GM21786 (cell line): ENCODE measurements around the gene RGSL1.
"Not testable (repeated sequence)": the region's sequence is repeated elsewhere in the genome, so short reads cannot be mapped to it uniquely, and the experiment has no call there.

Source experiments
- ATAC-seq: cut with Tn5 transposase; IDR thresholded peaks from one replicate; pipeline ENCODE4 v1.9.1; 2021; ENCODE audit not compliant: unreplicated experiment

RGSL1 gene

DNA sequence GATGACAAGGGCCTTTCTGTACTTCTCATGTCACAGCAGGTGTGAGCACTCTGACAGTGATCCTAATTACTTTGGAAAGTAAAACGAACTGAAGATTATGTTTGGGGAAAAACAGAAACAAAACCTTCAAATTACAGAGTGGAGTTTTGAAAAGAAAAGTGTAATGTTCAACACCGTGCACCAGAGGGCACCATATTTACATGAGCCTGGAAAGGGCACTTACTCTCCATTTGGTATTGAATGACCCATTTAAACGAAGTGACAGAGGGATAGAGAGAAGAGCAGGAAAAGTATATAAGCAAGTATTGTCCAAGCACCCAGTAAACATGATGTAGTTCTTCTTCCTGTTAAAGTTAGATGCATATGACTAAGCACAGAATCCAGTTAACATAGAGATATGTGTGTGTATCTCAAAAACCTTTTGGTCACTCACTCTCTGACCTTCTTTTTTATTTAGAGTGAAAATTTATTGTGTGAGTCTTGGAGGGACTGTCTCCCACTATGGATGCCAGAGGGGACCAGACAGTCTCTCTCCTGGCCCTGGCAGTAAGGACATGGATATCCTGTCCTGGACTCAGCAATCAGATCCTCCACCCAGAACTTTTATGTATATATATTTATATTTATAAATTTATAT, 3.8 kb upstream of the RGSL1 start:
- peak; percentile 66 for ATAC-seq

DNA sequence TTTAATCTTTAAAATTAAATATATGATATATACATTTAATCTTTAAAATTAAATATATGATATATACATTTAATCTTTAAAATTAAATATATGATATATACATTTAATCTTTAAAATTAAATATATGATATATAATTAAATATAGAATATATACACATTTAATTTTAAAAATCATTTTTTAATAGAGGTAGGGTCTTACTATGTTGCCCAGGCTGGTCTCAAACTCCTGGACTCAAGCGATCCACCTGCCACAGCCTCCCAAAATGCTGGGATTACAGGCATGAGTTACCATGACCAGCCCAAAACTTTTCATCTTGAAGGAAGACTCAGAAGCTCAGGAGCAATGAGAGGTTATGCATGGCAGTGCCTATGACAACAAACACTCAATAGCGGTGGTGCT, 2.8 kb upstream of the RGSL1 start:
- not testable (repeated sequence) for ATAC-seq

DNA sequence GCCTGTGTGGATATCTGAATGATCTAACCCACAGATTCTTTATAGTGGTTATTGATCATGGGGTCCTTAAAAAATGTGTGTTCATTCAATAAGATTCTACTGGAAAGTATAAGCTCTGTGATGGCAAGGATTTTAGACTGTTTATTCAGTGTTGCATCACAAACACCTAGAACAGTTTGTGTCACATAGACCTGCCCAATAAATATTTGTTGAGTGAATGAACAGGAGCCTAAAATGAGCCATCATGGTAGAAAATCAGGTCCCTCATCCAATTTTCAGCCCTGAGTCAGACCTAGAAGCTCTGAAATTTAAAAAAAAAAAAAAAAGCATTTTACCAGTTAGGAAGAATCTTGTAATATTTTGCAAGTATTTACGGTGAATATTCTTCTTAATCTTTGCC, 2.3 kb upstream of the RGSL1 start:
- ATAC-seq = no peak

DNA sequence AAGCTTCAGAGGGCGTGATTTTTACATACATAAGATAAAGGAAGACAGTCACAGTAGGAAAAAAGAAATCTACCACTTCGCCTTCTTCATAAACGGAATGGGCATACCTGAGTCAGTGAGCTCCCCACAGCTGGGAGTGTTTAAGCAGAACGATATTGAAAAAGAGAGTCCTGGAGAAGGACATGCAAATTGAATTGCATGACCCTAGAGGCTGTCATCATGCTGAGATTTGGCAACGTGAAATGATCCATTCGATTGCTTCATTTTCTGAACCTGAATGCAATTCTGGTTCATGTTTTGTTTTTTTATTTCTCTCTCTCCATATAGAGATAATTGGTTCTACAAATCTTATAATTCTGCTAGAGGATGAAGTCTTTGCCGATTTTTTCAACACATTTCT, 3.7 kb downstream of the RGSL1 start:
- ATAC-seq = no peak

DNA sequence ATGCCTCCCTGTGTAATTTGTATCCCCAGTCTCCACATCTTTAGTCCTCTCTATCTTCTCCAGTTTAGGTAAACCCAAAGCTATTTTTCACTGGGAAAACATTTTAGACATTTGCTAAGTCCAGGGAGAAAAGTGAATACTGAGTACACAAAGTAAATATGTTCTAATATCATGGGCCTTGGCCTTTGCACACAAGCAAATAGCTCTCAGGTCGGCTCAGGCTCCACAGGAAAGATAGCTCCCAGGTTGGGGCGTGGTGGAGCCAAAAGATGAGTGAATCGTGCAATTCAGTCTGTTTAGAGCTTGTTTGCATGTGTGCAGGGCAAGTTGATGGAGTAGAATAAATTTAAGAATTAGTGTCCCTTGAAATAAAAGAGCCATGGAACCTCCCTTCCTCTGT, 7.9 kb downstream of the RGSL1 start:
- ATAC-seq = no peak

DNA sequence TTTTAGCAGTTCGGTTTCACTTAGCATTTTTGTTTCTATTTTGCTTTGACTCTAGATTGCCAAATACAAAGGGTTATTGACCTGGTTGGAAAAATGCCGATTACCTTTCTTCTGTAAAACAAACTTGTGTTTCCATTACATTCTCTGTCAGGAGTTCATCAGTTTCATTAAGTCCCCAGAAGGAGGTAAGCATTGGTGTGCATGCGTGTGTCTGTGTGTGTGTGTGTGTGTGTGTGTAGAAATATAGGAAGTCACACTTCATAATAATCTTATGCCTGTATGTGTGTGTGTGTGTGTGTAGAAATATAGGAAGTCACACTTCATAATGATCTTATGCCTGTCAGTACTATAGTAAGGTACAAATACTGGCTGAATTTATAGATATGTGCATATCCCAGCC, 10.0 kb downstream of the RGSL1 start:
- no peak for ATAC-seq

DNA sequence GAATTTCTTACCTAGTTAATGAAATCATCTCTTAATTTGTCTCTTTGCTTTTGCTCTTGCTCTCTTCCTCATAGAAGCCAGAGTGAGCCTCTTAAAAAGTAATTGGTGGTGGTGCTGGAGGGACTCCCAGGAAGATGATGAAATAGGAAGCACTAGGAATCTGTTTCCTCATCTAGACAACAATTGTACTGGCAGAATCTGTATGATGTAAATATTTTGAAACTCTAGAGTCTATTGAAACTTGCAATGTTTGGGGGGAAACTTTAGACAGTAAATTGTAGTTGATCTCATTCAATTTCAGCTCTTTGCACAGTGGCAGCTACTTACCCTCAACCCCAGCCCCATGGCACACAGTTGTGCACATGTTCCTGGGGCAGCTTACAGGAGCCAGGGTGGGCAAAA, 10.6 kb downstream of the RGSL1 start:
- ATAC-seq = no peak

DNA sequence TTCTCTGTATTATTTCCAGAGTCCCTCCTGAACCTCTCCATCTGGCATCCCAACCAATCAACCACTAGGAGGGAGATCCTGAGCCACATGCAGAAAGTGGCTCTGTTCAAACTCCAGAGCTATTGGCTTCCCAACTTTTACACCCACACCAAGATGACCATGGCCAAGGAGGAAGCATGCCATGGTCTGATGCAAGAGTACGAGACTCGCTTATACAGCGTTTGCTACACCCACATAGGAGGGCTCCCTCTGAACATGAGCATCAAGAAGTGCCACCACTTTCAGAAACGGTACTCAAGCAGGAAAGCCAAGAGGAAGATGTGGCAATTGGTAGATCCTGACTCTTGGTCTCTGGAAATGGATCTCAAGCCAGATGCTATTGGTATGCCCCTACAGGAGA, 23.6 kb downstream of the RGSL1 start:
- no peak for ATAC-seq

DNA sequence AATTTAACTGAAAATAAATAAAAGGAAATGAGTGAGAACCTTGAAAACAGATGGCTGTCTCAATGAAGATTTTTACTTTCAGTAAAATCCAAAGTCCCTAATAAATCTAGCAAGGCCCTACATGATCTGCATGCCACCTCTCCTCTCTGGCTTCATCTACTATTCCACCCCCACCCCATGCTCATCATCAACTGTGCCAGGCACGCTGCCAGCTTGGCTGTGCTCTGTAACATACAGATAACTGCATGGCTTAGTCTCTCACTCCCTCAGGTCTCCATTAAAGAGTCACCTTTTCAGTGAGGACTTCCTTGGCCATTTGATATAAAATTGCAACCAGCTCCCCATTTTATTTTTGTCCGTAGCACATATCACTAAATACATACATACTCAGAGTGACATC, 26.7 kb downstream of the RGSL1 start:
- ATAC-seq = no peak

DNA sequence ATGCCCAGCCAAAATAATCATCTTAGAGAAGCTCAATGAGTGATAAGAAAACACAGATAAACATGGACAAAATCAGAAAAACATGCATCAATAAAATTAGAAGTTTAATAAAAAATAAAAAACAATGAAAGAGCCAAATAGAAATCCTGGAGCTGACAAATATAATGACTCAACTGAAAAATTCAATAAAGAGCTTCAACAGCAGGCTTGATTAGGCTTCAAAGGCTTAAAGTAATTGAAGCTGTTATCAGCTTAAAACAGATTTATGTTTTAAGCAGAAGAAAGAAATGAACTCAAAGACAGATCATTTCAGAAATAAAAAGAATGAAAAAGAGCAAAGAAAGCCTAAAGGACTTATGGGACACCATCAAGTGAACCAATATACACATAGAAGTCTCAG, 28.3 kb downstream of the RGSL1 start:
- no peak for ATAC-seq

DNA sequence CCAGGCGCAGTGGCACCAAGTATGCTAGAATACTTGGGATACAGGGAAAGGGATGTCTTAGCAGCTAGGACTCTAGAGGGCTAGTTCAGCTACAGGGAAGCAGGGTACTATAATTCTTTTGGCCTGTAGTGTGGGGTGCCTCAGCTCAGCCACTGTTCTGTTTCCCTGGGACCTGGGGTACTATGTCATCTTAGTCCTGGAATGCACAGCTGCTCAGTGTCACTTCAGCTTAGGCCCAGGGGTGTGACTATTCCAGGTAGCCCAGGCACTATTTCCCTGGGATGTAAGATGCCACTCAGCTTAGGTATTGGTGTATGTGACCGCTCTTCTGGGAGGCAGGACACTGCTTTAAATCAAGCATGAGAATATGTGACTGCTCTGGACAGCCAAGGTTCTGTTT, 34.1 kb downstream of the RGSL1 start:
- no peak for ATAC-seq

DNA sequence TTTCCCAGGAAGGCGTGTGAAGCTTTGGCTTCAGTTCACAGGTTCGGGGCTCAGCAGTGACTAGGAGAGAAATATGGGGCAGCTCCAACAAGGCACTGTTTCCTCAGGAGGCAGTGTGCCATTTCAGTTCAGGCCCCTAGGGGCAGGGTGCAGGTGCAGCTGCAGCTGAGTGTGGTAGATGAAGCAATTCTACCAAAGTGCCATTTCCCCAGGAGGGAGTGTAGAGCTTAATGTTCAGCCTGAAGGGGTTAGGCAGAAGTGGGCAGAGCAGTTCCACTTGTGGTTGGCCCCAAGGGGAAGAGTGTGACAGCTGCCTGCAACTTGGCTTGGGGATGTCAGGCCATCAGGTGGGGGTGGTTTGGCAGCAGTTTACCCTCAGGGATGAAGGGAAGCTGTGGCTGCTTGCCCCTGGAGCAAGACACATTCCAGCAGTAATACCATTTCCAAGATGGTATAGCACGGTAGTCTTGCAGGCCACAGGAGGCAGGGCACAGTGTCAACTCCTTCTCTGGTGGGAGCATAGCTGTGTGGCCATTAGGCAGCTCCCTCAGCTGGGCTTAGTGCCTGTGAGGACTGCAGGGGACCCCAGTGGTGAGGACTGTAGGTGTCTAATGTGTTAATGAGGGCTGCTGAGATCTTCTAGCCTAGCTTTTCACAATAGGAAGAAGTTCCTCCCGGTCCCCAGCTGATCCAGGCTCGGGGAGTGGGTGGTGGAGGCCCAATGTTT, 34.7 kb downstream of the RGSL1 start:
- ATAC-seq = peak; percentile 97

DNA sequence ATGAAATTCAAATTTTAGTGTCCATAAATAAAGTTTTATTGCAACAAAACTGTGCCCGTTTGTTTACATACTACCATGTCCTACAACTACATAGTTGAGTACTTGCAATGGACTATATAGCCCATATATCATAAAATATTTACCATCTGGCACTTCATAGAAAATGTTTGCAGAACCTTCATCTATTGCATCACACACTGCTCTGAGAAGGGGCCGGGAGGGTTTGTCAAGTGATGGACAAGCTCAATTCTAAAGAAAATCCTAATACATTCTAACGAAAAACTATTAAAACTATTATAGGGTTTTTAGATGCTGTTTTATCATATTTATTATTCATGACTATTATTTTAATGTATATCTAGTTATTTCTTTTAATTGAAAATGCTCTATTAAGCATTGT, 35.9 kb downstream of the RGSL1 start:
- no peak for ATAC-seq

DNA sequence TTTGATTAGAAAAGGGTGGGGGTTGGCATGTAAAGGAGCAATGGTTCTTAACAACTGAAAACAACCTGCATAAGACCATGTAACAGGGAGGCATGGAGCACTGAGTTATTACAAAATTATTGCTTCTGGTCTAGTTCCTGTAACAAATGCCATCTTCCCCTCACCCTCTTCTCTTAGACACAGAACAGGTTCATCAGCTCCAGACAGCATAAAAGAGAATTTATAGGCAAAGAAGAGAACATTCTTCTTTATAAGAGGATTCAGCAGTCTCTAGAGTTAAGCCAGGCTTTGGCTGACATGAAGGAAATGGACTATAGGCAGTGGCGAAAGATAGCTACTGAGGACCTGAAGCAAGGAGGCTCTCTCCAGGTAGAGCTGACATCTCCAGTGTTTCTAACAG, 38.9 kb downstream of the RGSL1 start:
- no peak for ATAC-seq

DNA sequence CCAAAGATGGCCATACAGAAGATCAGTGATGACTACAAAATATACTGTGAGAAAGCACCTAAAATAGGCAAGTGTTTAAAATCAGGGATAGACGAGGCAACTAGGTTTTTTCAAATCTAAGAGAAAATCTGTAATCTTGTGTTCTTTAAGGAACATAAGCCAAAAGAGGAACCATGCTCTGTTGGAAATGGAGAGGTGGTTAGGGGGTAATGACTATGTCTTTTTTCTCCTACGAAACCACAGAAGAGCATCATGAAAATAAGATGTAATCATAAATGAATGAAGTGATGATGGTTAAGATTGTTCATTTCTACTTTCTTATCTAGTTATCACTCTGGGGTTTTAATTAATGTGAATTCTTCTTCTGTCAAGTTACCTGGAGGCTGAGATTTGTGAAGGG, 43.1 kb downstream of the RGSL1 start:
- no peak for ATAC-seq

DNA sequence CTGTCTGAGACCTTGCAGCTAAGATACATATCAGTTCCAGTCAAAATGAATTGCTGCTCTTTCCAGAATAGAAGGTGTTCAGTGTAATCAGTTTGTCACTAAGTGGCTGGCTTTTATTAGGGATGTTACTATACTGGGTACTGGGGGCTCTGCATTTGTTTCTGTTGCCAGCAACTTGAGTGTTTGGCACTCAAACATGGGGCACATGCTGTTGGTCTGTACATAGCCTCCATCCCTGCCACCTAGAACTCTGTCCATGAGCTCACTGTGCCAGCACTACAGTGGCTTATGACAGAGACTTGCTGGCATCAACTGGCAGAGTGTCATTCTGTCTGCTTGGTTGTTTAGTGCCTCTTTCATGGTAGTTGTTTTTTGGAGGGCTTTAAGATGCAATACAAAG, 45.1 kb downstream of the RGSL1 start:
- ATAC-seq = no peak

DNA sequence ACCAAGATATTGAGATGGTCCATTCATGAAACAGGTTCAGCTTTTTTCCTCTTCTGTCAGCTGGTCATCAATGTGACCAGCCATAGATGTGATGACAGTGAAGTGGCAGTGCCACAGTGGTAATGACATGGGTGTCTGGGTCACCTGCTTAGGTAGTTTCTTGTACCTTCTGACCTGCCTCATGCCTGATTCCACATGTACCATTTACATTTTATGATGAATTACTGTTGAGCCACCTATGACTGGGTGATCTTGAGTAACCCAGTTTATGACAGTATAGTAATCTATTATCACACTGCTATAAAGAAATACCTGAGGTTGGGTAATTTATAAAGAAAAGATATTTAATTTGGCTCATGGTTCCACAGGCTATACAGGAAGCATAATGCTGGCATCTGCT, 45.7 kb downstream of the RGSL1 start:
- ATAC-seq = no peak

DNA sequence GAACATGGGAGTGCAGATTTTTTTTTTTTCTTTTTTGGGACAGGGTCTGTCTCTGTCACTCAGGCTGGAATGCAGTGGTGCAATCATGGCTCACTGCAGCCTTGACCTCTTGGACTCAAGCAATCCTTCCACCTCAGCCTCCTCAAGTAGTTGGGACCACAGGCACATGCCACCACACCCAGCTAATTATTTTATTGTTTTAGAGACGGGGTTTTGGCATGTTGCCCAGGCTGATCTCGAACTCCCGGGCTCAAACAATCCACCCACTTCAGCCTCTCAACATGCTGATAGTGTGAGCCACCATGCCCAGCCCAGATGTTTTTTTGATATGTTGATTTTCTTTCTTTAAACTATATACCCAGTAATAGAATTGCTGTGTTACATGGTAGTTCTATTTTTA, 57.7 kb downstream of the RGSL1 start:
- no peak for ATAC-seq

DNA sequence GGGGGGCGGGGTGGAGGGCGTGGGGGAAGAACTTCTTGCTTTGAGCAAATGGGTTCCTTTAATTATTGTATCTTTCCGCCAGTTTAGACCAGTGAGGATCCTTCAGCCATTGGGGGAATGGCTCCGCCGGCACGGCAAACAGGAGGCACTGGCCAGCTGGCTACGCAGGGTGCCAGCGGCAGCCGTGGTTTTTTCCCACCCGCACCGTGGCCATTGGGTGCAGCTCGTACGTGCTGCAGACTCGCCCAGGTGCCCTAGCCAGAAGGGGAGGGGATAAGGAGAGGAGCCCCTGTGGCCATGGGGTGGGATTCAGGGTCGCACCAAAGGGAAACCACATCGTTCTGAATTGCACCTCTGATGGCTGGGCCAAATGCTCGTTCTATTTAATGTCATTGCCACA, 65.6 kb downstream of the RGSL1 start:
- no peak for ATAC-seq

DNA sequence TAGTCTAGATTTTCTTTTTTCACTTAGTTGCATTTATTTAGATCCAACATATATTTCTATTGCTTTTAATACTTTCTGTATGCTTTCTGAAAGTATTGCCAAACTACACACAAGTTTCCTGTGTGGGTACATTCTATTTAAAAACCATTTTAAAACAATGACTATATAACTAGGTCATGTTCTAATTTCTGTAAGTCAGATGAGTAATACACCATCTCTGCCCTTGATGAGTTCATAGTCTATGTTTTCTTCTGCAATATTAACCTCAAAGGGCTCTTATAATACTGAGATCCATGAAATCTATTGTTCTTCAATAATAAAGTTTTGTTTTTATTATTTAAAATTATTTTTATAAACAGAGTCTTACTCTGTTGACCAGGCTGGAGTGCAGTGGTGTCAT, 70.8 kb downstream of the RGSL1 start:
- ATAC-seq = no peak

DNA sequence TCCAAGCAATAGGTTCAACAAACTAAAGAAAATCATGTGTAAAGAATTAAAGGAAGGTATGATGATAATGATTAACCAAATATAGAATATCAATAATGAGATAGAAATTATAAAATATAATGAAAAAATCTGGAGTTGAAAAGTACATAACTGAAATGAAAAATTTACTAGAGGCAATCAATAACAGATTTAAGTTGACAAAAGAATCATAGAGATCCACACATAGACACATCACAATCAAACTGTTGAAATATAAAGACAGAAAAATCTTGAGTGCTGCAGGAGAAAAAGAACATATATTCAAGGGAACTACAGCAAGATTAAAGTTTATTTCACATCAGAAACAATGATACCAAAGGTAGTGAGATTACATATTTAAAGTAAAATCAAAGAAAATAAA, 75.4 kb downstream of the RGSL1 start:
- ATAC-seq = no peak

DNA sequence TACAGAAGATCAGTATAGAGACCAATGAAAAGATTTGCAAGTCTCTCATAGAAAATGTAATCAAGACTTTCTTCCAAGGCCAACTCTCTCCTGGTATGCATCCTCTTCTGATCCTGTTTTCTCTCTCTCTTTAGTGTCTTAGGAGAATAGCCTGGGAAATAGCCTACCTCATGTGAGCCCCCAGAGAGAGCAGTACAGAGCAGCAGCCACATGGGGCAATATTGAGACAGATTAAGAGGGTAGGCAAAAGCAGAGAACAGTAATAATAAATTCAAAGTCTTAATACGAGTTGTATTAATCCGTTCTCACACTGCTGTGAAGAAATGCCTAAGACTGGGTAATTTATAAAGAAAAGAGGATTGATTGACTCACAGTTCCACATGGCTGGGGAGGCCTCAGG, 77.7 kb downstream of the RGSL1 start:
- ATAC-seq = no peak

DNA sequence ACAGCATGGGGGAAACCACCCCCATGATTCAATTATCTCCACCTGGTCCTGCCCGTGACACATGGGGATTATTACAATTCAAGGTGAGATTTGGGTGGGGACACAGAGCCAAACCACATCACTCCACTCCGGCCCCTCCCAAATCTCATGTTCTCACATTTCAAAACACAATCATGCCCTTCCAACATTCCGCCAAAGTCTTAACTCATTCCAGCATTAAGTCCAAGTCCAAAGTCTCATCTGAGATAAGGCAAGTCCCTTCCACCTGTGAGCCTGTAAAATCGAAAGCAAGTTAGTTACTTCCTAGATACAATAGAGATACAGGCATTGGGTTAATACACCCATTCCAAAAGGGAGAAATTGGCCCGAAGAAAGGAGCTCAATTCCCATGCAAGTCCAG, 78.3 kb downstream of the RGSL1 start:
- not testable (repeated sequence) for ATAC-seq
